Liver (tissue), 9 donors: Measurements from ENCODE around the gene KNG1. TPM values are rescaled to one million over a fixed set of nuclear protein-coding genes. Genes with fewer than 3 reads are reported as not detected.
A peak's percentile ranks its signal among the peaks of the same experiment; 100 is the strongest.

Source experiments
- DNase-seq: peaks from one replicate; pipeline ENCODE4 v3.0.0-alpha.2; 2017; ENCODE audit warnings: low spot score
- H3K27ac ChIP-seq, 2 donors: one replicate each; pipeline ENCODE4 v1.7.0; 2013; ENCODE audit warnings: inconsistent platforms in 2 of 2, low read length in 2 of 2, control low read depth in 1 of 2, low read depth in 1 of 2, mild to moderate bottlenecking in 1 of 2
- H3K27me3 ChIP-seq, 4 donors: one replicate each; pipeline versions ENCODE4 v1.6.1 to v1.7.0; 2013; ENCODE audit warnings: low read length in 3 of 4, inconsistent platforms in 1 of 4, mild to moderate bottlenecking in 1 of 4, moderate library complexity in 1 of 4; ENCODE audit not compliant: control insufficient read depth in 4 of 4, insufficient read depth in 4 of 4
- H3K36me3 ChIP-seq, 4 donors: one replicate each; pipeline versions ENCODE4 v1.6.1 to v1.7.0; 2013; ENCODE audit warnings: low read length in 3 of 4, mild to moderate bottlenecking in 3 of 4, low read depth in 1 of 4, moderate library complexity in 1 of 4; ENCODE audit not compliant: control insufficient read depth in 4 of 4, insufficient read depth in 3 of 4
- H3K4me1 ChIP-seq, 4 donors: one replicate each; pipeline versions ENCODE4 v1.6.1 to v1.7.0; 2013; ENCODE audit warnings: low read length in 3 of 4, mild to moderate bottlenecking in 3 of 4, moderate library complexity in 1 of 4; ENCODE audit not compliant: control insufficient read depth in 4 of 4, insufficient read depth in 4 of 4
- H3K4me3 ChIP-seq, 3 donors: one replicate each; pipeline versions ENCODE4 v1.6.1 to v1.7.0; 2013; ENCODE audit warnings: low read length in 3 of 3, control low read depth in 1 of 3, low read depth in 1 of 3, mild to moderate bottlenecking in 1 of 3
- H3K9ac ChIP-seq, 2 donors: one replicate each; pipeline ENCODE4 v1.7.0; 2013; ENCODE audit warnings: low read length in 2 of 2, mild to moderate bottlenecking in 2 of 2, moderate library complexity in 2 of 2, control low read depth in 1 of 2, low read depth in 1 of 2
- H3K9me3 ChIP-seq, 4 donors: one replicate each; pipeline versions ENCODE4 v1.6.1 to v1.7.0; 2013; ENCODE audit warnings: low read length in 3 of 4; ENCODE audit not compliant: control insufficient read depth in 4 of 4
- CTCF ChIP-seq: fragments of 150-350 bp; IDR thresholded peaks from 2 replicates; pipeline ENCODE4 v1.5.1; 2017; ENCODE audit warnings: improper control_type of control experiment, low read depth, low read length; ENCODE audit not compliant: missing input control
- EGR1 ChIP-seq, 2 donors: IDR thresholded peaks; 2 replicates each; pipeline ENCODE4 v1.6.1; 2016 to 2018; ENCODE audit warnings: antibody characterized with exemption in 2 of 2, low read depth in 2 of 2
- FOXA2 ChIP-seq: IDR thresholded peaks from 2 replicates; pipeline ENCODE4 v1.6.1; 2016; ENCODE audit warnings: antibody characterized with exemption
- GABPA ChIP-seq, 2 donors: IDR thresholded peaks in 1 of 2; conservative IDR thresholded peaks in 1 of 2; 2 replicates each; pipeline ENCODE4 v1.6.1; 2016; ENCODE audit warnings: antibody characterized with exemption in 2 of 2, mild to moderate bottlenecking in 1 of 2, moderate library complexity in 1 of 2
- HNF4A ChIP-seq, 2 donors: conservative IDR thresholded peaks; 2 replicates each; pipeline ENCODE4 v1.6.1; 2016; ENCODE audit warnings: antibody characterized with exemption in 2 of 2, mild to moderate bottlenecking in 2 of 2
- JUND ChIP-seq, 2 donors: IDR thresholded peaks; 2 replicates each; pipeline ENCODE4 v1.6.1; 2016; ENCODE audit warnings: antibody characterized with exemption in 2 of 2
- MAX ChIP-seq: IDR thresholded peaks from 2 replicates; pipeline ENCODE4 v1.6.1; 2016; ENCODE audit warnings: antibody characterized with exemption
- NR2F2 ChIP-seq: IDR thresholded peaks from 2 replicates; pipeline ENCODE4 v1.6.1; 2016; ENCODE audit warnings: antibody characterized with exemption
- RAD21 ChIP-seq, 2 donors: IDR thresholded peaks; 2 replicates each; pipeline ENCODE4 v1.6.1; 2016; ENCODE audit warnings: antibody characterized with exemption in 2 of 2, mild to moderate bottlenecking in 2 of 2
- REST ChIP-seq: IDR thresholded peaks from 2 replicates; pipeline ENCODE4 v1.6.1; 2016; ENCODE audit warnings: antibody characterized with exemption, mild to moderate bottlenecking
- RXRA ChIP-seq, 2 donors: IDR thresholded peaks; 2 replicates each; pipeline ENCODE4 v1.6.1; 2017 to 2018; ENCODE audit warnings: antibody characterized with exemption in 2 of 2, mild to moderate bottlenecking in 1 of 2
- SP1 ChIP-seq: IDR thresholded peaks from 2 replicates; pipeline ENCODE4 v1.6.1; 2018; ENCODE audit warnings: antibody characterized with exemption, mild to moderate bottlenecking
- TAF1 ChIP-seq: conservative IDR thresholded peaks from 2 replicates; pipeline ENCODE4 v1.6.1; 2016; ENCODE audit warnings: antibody characterized with exemption, mild to moderate bottlenecking
- YY1 ChIP-seq: IDR thresholded peaks from 2 replicates; pipeline ENCODE4 v1.6.1; 2016; ENCODE audit warnings: antibody characterized with exemption, mild to moderate bottlenecking
- WGBS: extraction: QIAGEN DNeasy Blood & Tissue Kit; methylation state at CpG from one replicate; pipeline ENCODE4 v1.1.7; 2013; 5-methylcytosine and 5-hydroxymethylcytosine counted together
- polyA plus RNA-seq, 2 donors: library from polyadenylated mRNA; stranded (reverse) in 1 of 2; unstranded in 1 of 2; fragments of 200-250 nt in 1 of 2; fragments of >200 nt in 1 of 2; fragmentation: Nextera tagmentation in 1 of 2; extraction: Ambion mirVana in 1 of 2; gene quantifications; one replicate each; pipeline versions ENCODE4 v1.2.1 to v1.2.3, GENCODE V29; 2013 to 2015
- total RNA-seq, 2 donors: library from RNA; depleted of rRNA; stranded (reverse); fragments of >200 nt; gene quantifications; one replicate each; pipeline ENCODE4 v1.2.3, GENCODE V29; 2014
- TF ChIP-seq, protein P1 (sequence below): IDR thresholded peaks from 2 replicates; pipeline ENCODE4 v1.6.1; 2016; ENCODE audit warnings: antibody characterized with exemption
- TF ChIP-seq, protein P2 (sequence below): IDR thresholded peaks from 2 replicates; pipeline ENCODE4 v1.6.1; 2016; ENCODE audit warnings: antibody characterized with exemption
- donor health status: healthy.
- donor health status: healthy.
- donor health status: healthy.
- donor health status: healthy.
- donor health status: healthy.

Gene KNG1
- total and polyA plus RNA-seq, 4 donors: 605 to 918 (median 716) TPM

DNA sequence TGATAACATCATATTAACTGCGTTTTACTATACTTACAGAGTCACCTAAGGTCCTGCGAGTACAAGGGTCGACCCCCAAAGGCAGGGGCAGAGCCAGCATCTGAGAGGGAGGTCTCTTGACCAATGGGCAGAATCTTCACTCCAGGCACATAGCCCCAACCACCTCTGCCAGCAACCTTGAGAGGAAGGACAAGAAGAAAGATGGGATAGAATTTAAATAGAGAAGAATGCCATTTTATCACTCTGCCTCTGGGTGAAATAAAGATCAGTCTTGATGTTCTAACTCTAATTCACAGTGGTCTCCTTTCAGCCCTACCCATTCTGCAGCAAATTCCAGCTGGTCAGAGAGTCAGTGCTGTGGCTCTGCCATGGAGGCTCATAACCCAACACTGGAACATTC lies 26.5 kb downstream of the KNG1 start:
- Histone ChIP-seq H3K4me1 (peaks cover 8 to 62% (median 53%) of the 10 kb centered on the region in 4 donors), H3K4me3 (no peak overlapping the region), H3K27ac (peak overlapping the region; percentile 72 to 82), H3K9me3 (no peaks in the 10 kb centered on the region), H3K27me3 (no peaks in the 10 kb centered on the region), H3K36me3 (peaks cover 5 to 33% (median 17%) of the 10 kb centered on the region in 4 donors), H3K9ac (no peak overlapping the region)
- DNase-seq: no peak
- TF ChIP-seq RAD21 (IDR thresholded peaks at IDR 0.05) (no peak), JUND (IDR thresholded peaks at IDR 0.05) (no peak), SP1 (no peak), FOXA2 (no peak), RXRA (IDR thresholded peaks at IDR 0.05) (no peak), NR2F2 (no peak), TAF1 (no peak), HNF4A (conservative IDR thresholded peaks at IDR 0.05) (no peak), EGR1 (IDR thresholded peaks at IDR 0.05; ENCODE audit: low read depth in 2 of 2) (no peak), REST (no peak)
- TF ChIP-seq, protein P1, sequence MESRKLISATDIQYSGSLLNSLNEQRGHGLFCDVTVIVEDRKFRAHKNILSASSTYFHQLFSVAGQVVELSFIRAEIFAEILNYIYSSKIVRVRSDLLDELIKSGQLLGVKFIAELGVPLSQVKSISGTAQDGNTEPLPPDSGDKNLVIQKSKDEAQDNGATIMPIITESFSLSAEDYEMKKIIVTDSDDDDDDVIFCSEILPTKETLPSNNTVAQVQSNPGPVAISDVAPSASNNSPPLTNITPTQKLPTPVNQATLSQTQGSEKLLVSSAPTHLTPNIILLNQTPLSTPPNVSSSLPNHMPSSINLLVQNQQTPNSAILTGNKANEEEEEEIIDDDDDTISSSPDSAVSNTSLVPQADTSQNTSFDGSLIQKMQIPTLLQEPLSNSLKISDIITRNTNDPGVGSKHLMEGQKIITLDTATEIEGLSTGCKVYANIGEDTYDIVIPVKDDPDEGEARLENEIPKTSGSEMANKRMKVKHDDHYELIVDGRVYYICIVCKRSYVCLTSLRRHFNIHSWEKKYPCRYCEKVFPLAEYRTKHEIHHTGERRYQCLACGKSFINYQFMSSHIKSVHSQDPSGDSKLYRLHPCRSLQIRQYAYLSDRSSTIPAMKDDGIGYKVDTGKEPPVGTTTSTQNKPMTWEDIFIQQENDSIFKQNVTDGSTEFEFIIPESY: no peak
- 35% methylated on average over 3 of the region's 3 CpGs for WGBS

- peak; percentile 29 to 34 for TF ChIP-seq RXRA (IDR thresholded peaks at IDR 0.05)
- peak; percentile 20 to 55 for TF ChIP-seq HNF4A (conservative IDR thresholded peaks at IDR 0.05)
- TF ChIP-seq CTCF: no peak
- TF ChIP-seq MAX: peak; percentile 51
- peak; percentile 56 for TF ChIP-seq SP1
- TF ChIP-seq GABPA (IDR thresholded peaks at IDR 0.05 in 1 of 2, conservative IDR thresholded peaks at IDR 0.05 in 1 of 2): peak; percentile 25 to 37
- no peak for TF ChIP-seq REST
- peak in 1 of 2 donors; percentile 30 for TF ChIP-seq RAD21 (IDR thresholded peaks at IDR 0.05)
- TF ChIP-seq, protein P2, sequence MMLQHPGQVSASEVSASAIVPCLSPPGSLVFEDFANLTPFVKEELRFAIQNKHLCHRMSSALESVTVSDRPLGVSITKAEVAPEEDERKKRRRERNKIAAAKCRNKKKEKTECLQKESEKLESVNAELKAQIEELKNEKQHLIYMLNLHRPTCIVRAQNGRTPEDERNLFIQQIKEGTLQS: no peak
- no peak for TF ChIP-seq EGR1 (IDR thresholded peaks at IDR 0.05; ENCODE audit: low read depth in 2 of 2)
- TF ChIP-seq YY1: peak; percentile 44
- TF ChIP-seq TAF1: peak; percentile 14
- Histone ChIP-seq H3K4me3 (no peak overlapping the region), H3K36me3 (peaks cover 0 to 18% (median 9%) of the 10 kb centered on the region in 4 donors), H3K4me1 (peaks cover 8 to 43% (median 41%) of the 10 kb centered on the region in 4 donors), H3K9me3 (no peaks in the 10 kb centered on the region), H3K9ac (no peak overlapping the region), H3K27me3 (no peaks in the 10 kb centered on the region), H3K27ac (peak overlapping the region; percentile 22 to 82)
- DNase-seq: no peak
- 21% methylated on average over 10 of the region's 10 CpGs for WGBS
These were observed 28.8 kb downstream of the KNG1 start for GRCh38 chr3:186746008-186746407.
